ENCODE results near the gene STON2.

STON2 gene

DNA sequence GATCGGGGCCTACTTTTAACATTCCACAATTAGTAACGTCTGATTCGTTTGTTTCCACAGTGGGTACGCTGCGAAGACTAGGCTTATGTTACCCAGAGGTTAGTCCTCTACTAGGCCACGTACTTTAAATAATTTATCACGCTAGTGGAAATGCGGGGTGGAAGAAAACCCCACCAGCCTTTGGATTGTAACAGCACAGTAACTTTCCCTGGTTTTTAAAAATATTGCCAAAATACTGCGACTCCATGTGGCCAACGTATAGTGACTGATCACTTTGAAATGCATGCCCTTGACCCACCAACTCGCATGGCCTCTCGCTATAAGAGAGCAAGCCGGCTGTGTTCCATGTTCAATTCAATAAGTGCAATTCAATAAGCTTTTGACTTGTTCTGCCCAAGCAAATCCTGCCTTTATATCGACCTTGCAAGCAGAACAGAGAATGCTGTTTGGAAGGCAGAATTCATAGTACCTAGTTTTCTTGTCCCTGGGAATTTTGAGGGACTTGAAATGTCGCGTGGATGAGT is 178.5 kb downstream of the STON2 start:
- DNase-seq (ENCODE audit: low spot score) = peak; percentile 44

DNA sequence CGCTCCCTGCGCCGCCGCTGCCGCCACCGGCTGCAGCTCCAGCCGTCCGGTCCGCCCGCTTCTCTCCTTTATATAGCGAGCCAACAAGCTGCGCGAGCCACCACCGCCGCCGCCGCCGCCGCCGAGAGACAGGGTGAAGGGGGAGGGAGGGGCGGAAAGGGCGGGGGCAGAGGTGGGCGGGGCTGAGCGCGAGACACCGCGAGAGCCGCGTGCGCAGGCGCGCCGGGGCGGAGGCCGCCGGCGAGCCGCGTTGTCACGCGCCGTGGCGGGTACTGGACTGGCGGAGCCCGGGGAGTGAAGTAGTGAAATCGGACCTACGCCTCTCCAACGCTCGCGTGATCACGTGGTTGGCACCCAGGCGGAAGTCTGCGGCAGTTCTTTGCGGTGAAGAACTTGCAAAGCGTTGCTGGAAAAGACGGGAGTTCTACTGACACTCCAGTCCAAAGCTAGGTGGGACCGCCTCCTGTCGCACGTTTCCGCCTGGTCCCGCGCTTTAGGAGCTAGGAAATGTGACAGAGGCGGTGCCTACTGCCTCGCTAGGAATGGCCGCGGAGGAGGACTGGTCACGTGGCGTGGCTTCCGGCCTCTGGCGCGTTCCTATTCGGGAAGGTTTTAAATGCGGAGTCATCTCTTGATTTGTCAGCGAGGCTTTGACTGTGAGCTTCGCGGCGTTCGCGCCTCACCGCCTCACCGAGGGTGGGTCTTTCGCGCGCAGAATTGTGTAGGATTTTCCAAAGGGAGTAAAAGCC is 179.1 kb downstream of the STON2 start, which contains the start of gene GTF2A1:
Gene GTF2A1, minus strand, starts transcription at position 130 of the 749 bp plus-strand sequence. CDS start 441 bp downstream, outside the sequence.
- peak; percentile 98 for DNase-seq (ENCODE audit: low spot score)

DNA sequence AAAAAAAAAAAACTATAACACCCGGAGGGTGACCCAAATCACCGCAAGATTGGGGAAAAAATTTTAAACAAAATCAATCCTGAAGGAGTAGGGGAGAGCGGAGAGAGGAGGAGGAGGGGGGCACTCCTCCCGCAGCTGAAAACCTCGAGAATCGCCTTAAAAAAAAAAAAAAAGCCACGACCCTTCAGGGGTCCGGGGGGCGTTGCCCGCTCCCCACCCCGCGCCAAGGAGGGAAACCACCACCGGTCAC is 179.6 kb downstream of the STON2 start:
- no peak for DNase-seq (ENCODE audit: low spot score)

DNA sequence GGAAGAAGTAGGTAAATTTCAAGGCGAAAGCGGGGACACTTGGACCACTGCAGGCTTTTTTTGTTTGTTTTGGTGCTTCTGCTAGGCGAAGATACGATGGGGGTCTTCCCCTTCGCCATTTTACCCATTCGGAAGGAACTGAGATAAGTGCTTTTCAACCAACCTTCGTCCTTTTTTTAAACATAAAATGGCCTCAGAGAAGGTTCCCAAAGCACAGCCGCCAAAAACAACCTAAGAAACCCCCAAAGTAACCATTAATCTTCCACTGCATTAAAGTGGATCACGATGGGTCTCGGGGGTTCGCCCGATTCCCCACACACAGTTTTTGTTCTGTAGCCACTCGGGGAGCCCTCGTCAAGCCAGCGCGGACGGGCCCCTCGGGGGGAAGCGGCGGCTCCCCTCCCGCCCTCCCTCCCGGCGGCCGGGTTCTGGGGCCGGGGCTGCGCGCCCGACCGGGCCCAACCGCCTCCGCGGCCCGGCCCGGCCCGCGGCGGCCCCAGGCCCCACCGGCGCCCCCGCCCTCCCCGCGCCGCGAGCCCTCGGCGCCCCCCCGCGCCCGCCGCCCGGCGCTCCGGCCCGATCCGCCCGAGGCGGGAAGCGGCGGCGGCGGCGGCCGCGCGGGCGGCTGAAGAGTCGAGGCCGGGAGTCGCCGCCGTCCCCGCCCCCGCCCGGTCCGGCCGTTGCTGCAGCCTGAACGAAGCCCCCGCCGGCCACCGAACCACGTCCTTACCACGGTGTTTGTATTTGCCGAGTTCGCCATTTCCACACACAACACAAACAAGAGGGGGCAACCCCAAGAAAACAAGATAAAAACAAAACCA is 180.2 kb downstream of the STON2 start:
- DNase-seq (ENCODE audit: low spot score) = peak; percentile 30

DNA sequence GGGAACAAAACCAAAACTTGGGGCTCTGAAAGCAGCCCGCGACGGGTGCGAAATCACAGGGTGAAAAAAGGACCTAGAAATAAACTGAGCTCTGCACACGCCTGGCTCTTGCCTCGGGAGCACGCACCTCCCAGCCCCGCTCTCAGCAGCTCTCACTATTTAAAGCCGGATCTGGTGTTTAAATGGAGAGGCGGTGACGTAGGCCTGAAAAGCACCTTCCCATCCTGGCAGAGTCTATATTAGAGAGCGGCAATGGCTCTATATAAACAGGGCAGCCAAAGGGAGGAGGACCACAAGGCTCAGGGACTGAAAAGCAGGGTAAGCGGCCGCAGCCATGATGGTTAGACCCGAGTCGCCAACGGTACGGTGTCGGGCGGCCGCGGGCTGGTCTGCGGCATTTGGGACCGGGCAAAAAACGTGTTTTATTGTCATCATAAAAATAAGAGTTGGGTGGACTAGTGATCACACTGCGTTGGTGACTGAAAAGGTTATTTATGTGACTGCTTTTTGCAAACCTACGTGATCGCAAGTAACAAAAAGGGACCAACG is 180.8 kb downstream of the STON2 start:
- peak; percentile 99 for DNase-seq (ENCODE audit: low spot score)

DNA sequence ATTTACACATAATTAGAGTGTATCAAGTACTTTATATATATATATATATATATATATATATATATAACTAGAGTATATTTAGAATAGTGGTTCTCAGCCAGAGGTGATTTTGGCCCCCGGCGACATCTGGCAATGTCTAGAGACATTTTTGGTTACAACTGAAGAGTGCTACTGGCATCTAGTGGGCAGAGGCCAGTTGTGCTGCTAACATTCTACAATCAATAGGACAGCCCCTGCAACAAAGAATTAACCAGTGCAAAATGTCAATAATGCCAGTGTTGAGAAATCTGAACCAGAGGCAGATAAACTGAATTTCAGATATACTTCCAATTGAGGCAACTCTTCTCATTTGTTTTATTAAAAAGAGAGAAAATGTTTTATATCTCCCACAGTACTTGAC is 188.3 kb downstream of the STON2 start:
- peak; percentile 26 for DNase-seq (ENCODE audit: low spot score)

Data from SW480 (cell line).